GM23248 (cell line): Measurements from ENCODE around the gene SGPL1.

Source experiments
- EZH2 ChIP-seq: fragments of 200-600 bp; sonication (generic); IDR thresholded peaks from 2 replicates; pipeline ENCODE4 v1.6.1; 2018; ENCODE audit warnings: antibody characterized with exemption, mild to moderate bottlenecking; ENCODE audit not compliant: insufficient read depth, poor library complexity, severe bottlenecking
- EZH2phosphoT487 ChIP-seq: fragments of 200-600 bp; sonication (generic); IDR thresholded peaks from 2 replicates; pipeline ENCODE4 v1.6.1; 2018; ENCODE audit warnings: antibody characterized with exemption, moderate library complexity, mild to moderate bottlenecking, low read depth; ENCODE audit not compliant: insufficient read depth

DNA sequence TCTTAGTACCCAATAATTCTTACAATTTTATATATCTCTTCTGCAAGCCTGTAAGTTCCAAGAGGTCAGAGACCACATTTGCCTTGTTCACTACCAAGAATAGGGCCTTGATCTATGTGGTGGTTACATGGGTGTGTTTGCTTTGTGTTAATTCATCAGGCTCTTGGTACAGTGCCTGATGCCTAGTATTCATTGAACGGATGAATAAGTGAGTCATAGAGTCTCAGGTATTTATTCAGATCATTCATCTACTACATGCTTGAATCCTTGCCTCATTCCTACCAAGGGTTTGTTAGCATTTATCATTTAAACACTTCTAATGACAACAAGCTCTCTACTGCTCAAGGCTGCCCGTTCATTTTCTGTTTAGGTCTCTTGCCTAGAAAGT, 11.3 kb upstream of the SGPL1 start:
- TF ChIP-seq EZH2phosphoT487 (no peak), EZH2 (no peak)
